ENCODE data around the gene RIMS3. TPM values are rescaled to one million over a fixed set of nuclear protein-coding genes. Genes with fewer than 3 reads are reported as not detected.

The RIMS3 gene
- total RNA-seq, 1 donor from 2014 or later: 2.9 TPM

DNA sequence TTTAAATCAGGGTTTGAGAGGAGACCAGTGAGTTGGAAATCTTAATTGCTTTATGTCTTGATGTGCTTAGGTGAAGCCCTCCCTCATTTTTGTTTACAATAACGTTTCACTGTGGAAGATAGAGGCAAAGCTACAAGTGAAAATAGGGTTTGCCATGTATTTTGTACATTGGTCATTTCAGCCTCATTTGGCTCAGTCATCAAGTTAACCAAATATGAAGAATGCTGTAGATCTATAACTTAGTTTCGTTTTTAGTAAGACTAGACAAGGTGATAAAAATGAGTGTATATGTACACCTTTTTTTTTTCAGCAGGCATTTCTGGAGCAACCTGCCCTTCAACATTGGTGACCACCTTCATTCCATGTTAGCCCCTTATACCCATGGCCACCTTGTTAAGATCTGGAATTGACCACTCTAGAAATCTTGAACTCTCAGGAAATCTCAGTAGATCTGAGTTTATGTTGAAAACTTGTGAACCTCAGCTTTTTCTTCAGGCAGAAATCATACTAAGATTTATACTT is 28.9 kb upstream of the RIMS3 start:
- TF ChIP-seq, protein P1, sequence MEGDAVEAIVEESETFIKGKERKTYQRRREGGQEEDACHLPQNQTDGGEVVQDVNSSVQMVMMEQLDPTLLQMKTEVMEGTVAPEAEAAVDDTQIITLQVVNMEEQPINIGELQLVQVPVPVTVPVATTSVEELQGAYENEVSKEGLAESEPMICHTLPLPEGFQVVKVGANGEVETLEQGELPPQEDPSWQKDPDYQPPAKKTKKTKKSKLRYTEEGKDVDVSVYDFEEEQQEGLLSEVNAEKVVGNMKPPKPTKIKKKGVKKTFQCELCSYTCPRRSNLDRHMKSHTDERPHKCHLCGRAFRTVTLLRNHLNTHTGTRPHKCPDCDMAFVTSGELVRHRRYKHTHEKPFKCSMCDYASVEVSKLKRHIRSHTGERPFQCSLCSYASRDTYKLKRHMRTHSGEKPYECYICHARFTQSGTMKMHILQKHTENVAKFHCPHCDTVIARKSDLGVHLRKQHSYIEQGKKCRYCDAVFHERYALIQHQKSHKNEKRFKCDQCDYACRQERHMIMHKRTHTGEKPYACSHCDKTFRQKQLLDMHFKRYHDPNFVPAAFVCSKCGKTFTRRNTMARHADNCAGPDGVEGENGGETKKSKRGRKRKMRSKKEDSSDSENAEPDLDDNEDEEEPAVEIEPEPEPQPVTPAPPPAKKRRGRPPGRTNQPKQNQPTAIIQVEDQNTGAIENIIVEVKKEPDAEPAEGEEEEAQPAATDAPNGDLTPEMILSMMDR (IDR thresholded peaks at IDR 0.05; ENCODE audit: insufficient read depth, low read length, poor library complexity, severe bottlenecking): no peak
- no peak for DNase-seq (ENCODE audit: low read depth)
- no peaks in the 10 kb centered on the region for H3K27me3 ChIP-seq (ENCODE audit: control insufficient read depth, insufficient read depth, low read length)
- no peak overlapping the region for H3K4me3 ChIP-seq (ENCODE audit: low read depth, low read length)
- no peaks in the 10 kb centered on the region for H3K36me3 ChIP-seq (ENCODE audit: control insufficient read depth, insufficient read depth, low read length)

DNA sequence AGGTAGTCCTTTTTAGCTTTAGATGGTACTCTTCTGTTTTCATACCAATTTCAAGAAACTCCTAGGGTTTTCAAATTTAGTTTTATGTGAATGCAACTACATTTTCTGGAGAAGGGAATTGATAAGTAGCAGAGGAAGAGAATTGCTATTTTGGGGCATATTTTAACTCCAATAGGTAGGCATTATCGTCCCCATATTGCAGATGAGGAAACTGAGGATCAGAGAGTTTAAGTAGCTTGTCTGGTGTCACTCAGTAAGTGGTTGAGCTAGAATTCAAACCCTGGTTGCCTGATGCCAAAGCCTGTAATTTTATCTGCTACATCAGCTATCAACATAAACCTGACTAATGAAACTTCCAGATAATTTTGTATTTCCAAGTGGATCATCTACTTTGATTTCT is 27.9 kb upstream of the RIMS3 start:
- no peak for DNase-seq (ENCODE audit: low read depth)
- TF ChIP-seq, protein P1 (IDR thresholded peaks at IDR 0.05; ENCODE audit: insufficient read depth, low read length, poor library complexity, severe bottlenecking): no peak
- H3K4me3 ChIP-seq (ENCODE audit: low read depth, low read length): no peak overlapping the region
- no peaks in the 10 kb centered on the region for H3K27me3 ChIP-seq (ENCODE audit: control insufficient read depth, insufficient read depth, low read length)
- no peaks in the 10 kb centered on the region for H3K36me3 ChIP-seq (ENCODE audit: control insufficient read depth, insufficient read depth, low read length)

DNA sequence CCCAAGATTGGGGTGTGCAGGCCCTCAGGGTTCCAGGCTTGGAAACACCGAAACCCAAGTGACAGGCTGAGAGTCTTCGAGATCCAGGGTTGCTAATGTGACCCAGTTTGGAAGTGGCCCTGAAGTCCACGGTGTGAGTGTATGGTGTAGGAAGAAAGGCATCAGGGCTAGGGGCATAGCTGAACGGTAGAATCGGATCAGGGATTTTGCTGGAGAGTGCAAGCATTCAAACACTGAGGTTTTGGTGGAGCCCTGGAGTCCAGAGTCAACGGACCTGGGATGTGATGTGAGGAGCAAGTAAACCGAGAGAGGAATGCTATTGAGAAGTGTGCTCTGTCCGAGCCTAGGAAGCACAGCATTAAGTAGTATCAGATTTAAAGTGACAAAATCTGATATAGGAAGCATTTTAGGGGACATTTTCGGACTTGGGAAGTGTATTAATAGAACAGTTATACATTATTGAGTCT is 27.0 kb upstream of the RIMS3 start:
- no peak for DNase-seq (ENCODE audit: low read depth)
- TF ChIP-seq, protein P1 (IDR thresholded peaks at IDR 0.05; ENCODE audit: insufficient read depth, low read length, poor library complexity, severe bottlenecking): no peak
- H3K36me3 ChIP-seq (ENCODE audit: control insufficient read depth, insufficient read depth, low read length): no peaks in the 10 kb centered on the region

DNA sequence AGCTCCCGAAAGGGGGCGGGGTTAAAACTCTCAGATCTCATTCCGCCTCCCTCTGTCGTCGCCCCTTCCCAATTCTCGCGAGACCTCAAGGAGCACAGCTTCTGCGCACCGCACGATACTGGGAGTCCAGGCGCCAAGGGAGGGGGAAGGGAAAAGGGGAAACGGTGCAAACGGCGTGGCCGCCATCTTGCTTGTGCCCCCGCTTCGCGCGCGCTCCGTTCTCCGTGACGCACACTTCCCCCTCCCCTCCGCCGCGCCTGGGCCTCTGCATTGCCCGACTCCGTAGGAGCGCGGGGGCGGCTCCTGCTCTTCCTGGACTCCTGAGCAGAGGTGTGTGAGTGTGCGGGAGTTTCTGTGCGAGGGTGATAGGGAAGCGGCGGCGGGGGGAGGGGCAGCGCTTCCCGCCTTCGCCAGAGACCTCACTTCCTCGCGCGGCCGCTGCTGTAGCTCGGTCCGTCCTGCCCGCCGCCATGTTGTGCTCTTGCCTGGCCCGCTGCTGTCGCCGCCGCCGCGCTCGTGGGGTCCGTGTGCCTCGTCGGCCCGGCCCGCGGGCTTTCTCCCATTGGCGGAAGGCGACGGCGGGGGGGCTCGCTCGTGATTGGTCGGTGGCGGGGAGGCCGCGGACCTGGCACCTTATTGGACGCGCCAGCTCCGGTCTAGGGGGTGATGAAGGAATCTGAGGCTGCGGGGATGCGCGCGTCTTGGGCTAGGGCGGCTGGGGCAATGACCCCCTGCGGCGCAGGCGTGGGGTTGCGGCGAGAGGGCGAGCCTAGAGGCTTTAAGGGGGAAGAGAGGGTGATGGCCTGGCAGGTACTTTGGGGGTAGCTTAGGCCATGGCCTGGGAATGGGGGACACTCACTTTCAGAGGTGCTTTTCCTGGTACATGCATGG is 26.3 kb upstream of the RIMS3 start, which contains the start of gene NFYC:
TSS of gene NFYC (plus strand) at position 167 of the 891 bp plus-strand sequence. CDS start 47,140 bp downstream, outside the sequence.
- no peaks in the 10 kb centered on the region for H3K36me3 ChIP-seq (ENCODE audit: control insufficient read depth, insufficient read depth, low read length)
- TF ChIP-seq, protein P1 (IDR thresholded peaks at IDR 0.05; ENCODE audit: insufficient read depth, low read length, poor library complexity, severe bottlenecking): no peak
- peak; percentile 91 for DNase-seq (ENCODE audit: low read depth)
- H3K4me3 ChIP-seq (ENCODE audit: low read depth, low read length): peak within 1 kb of the TSS; percentile 93
- no peaks in the 10 kb centered on the region for H3K27me3 ChIP-seq (ENCODE audit: control insufficient read depth, insufficient read depth, low read length)

More for the DNA sequence above, 27.0 kb upstream of the RIMS3 start:
- Histone ChIP-seq H3K27me3 (ENCODE audit: control insufficient read depth, insufficient read depth, low read length) (no peaks in the 10 kb centered on the region), H3K4me3 (ENCODE audit: low read depth, low read length) (peak overlapping the region; percentile 93)

DNA sequence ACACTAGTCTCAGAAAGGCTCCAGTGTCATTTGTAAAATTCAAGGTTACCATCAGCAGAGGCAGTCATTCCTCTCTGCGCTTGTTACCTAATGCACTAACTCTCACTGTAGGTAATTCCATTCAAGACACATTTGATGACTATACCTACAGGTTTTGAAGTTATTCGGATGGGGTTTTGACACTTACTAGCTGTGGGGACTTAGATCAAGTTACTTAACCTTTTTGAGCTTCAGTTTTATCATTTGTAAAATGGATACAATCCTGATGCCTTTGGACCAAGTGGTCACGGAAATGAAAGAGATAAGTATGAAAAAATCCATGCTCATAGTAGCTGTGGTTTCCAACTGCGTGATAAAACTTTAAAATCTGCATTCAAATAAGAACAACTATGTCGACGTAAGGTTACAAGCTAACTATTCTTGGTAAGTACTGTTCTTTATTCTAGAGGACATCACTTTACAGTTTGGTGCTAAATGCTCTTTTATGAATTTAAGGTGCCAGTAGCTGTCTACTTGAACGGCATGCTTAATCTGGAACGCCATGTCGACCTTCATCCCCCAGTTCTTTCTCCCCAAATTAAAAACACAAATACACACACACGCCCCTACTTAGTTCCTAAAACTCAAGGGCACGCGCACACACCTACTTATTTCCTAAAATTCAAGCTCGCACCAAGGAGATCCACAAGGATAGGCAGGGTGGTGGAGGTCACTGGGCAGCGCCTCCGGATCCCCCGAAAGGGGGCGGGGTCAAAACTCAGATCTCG is 25.5 kb upstream of the RIMS3 start:
- no peaks in the 10 kb centered on the region for H3K36me3 ChIP-seq (ENCODE audit: control insufficient read depth, insufficient read depth, low read length)
- TF ChIP-seq, protein P1 (IDR thresholded peaks at IDR 0.05; ENCODE audit: insufficient read depth, low read length, poor library complexity, severe bottlenecking): no peak
- peak overlapping the region; percentile 93 for H3K4me3 ChIP-seq (ENCODE audit: low read depth, low read length)
- H3K27me3 ChIP-seq (ENCODE audit: control insufficient read depth, insufficient read depth, low read length): no peaks in the 10 kb centered on the region
- no peak for DNase-seq (ENCODE audit: low read depth)

Data from kidney epithelial cell (primary cell).